K562 (cell line): Measurements from ENCODE around the gene OPRL1. TPM values are rescaled to one million over a fixed set of nuclear protein-coding genes. Genes with fewer than 3 reads are reported as not detected.

Experiments used
- ARID2 ChIP-seq: fragments of 450-650 bp; IDR thresholded peaks from 2 replicates; pipeline ENCODE4 v1.6.1; 2017; ENCODE audit warnings: antibody characterized with exemption, mild to moderate bottlenecking
- CC2D1A ChIP-seq: fragments of 450-650 bp; IDR thresholded peaks from 2 replicates; pipeline ENCODE4 v1.6.1; 2017; ENCODE audit warnings: mild to moderate bottlenecking
- CTCF ChIP-seq, 3 experiments: IDR thresholded peaks in 2 of 3; conservative IDR thresholded peaks in 1 of 3; 2 replicates each; pipeline ENCODE4 v1.5.1; 2011 to 2012; ENCODE audit warnings: low read length in 3 of 3, mild to moderate bottlenecking in 3 of 3, control low read depth in 2 of 3, improper control_type of control experiment in 1 of 3, inconsistent platforms in 1 of 3, low read depth in 1 of 3, mixed read lengths in 1 of 3, moderate library complexity in 1 of 3; ENCODE audit not compliant: insufficient read depth in 2 of 3
- E2F6 ChIP-seq, 2 experiments: IDR thresholded peaks; 2 replicates each; pipeline ENCODE4 v1.6.1; 2011; ENCODE audit warnings: borderline replicate concordance in 1 of 2, control low read depth in 1 of 2, low read depth in 1 of 2, low read length in 1 of 2, mild to moderate bottlenecking in 1 of 2, mixed read lengths in 1 of 2, moderate library complexity in 1 of 2; ENCODE audit not compliant: insufficient read depth in 1 of 2, insufficient read length in 1 of 2, poor library complexity in 1 of 2, severe bottlenecking in 1 of 2; ENCODE audit errors: extremely low read depth in 1 of 2
- EP400 ChIP-seq: fragments of 450-650 bp; IDR thresholded peaks from 2 replicates; pipeline ENCODE4 v1.6.1; 2017; ENCODE audit warnings: antibody characterized with exemption, mild to moderate bottlenecking, moderate library complexity
- FOXP4 ChIP-seq: sonication (generic); formaldehyde crosslinking; IDR thresholded peaks from 2 replicates; pipeline ENCODE4 v1.8.0; 2022; ENCODE audit warnings: mild to moderate bottlenecking, missing genetic modification reagents, borderline replicate concordance
- MAZ ChIP-seq, 2 experiments: fragments of 450-650 bp in 1 of 2; sonication (generic) in 1 of 2; formaldehyde crosslinking; IDR thresholded peaks in 1 of 2; conservative IDR thresholded peaks in 1 of 2; 2 replicates each; pipeline versions ENCODE4 v1.4.0 to v1.5.0; 2020; ENCODE audit warnings: mild to moderate bottlenecking in 1 of 2, missing genetic modification reagents in 1 of 2
- MTA3 ChIP-seq: fragments of 450-650 bp; formaldehyde crosslinking; IDR thresholded peaks from 2 replicates; pipeline ENCODE4 v1.6.1; 2017; ENCODE audit warnings: mild to moderate bottlenecking, borderline replicate concordance
- PHF8 ChIP-seq: fragments of 200-600 bp; sonication (generic); IDR thresholded peaks from 2 replicates; pipeline ENCODE4 v1.6.1; 2012; ENCODE audit warnings: mixed run types, mild to moderate bottlenecking, inconsistent platforms, low read length, moderate library complexity, borderline replicate concordance
- RAD51 ChIP-seq: fragments of 450-650 bp; IDR thresholded peaks from 2 replicates; pipeline ENCODE4 v1.7.1; 2016; ENCODE audit warnings: low read depth, mild to moderate bottlenecking, borderline replicate concordance
- RBM25 ChIP-seq: fragments of 200-400 bp; formaldehyde crosslinking; IDR thresholded peaks from 2 replicates; pipeline ENCODE4 v1.6.1; 2018; ENCODE audit warnings: low read length, low read depth, moderate library complexity; ENCODE audit not compliant: severe bottlenecking
- SLC30A9 ChIP-seq: fragments of 250-450 bp; sonication (Bioruptor Pico); IDR thresholded peaks from 2 replicates; pipeline ENCODE4 v1.8.0; 2022; ENCODE audit warnings: mild to moderate bottlenecking, moderate library complexity
- STAG1 ChIP-seq: sonication (generic); formaldehyde crosslinking; IDR thresholded peaks from 2 replicates; pipeline ENCODE4 v1.5.0; 2020; ENCODE audit warnings: missing genetic modification reagents, borderline replicate concordance
- ZNF12 ChIP-seq: sonication (generic); formaldehyde crosslinking; IDR thresholded peaks from 2 replicates; pipeline ENCODE4 v1.4.0; 2020; ENCODE audit warnings: mild to moderate bottlenecking, missing genetic modification reagents
- ZNF668 ChIP-seq: fragments of 250-450 bp; sonication (Bioruptor Pico); IDR thresholded peaks from 2 replicates; pipeline ENCODE4 v1.8.0; 2022; ENCODE audit warnings: mild to moderate bottlenecking, inconsistent platforms
- polyA plus RNA-seq, 8 experiments: library from polyadenylated mRNA; depleted of rRNA in 4 of 8; stranded (reverse) in 5 of 8; unstranded in 3 of 8; fragments of >200 nt; fragmentation: Nextera tagmentation in 2 of 8; fragmentation: Illumina TruSeq in 1 of 8; extraction: Ambion mirVana in 2 of 8; extraction: Trizol in 1 of 8; gene quantifications; 2 replicates each; pipeline versions ENCODE4 v1.2.1 to v1.2.3, GENCODE V29; 2011 to 2014; ENCODE audit warnings: inconsistent platforms in 1 of 8, missing spikeins in 1 of 8
- total RNA-seq, 7 experiments: library from RNA; depleted of rRNA in 6 of 7; stranded (reverse); fragments of >200 nt in 6 of 7; fragmentation: Illumina TruSeq in 2 of 7; extraction: Trizol in 2 of 7; gene quantifications; 2 replicates each; pipeline versions ENCODE4 v1.2.1 to v1.2.3, GENCODE V29; 2011 to 2021; ENCODE audit warnings: low replicate concordance in 1 of 7
- TF ChIP-seq, protein P1 (sequence below): IDR thresholded peaks from 2 replicates; pipeline ENCODE4 v1.6.1; 2016; ENCODE audit warnings: missing genetic modification characterization, missing compliant biosample characterization
- TF ChIP-seq, protein P2 (sequence below): fragments of 450-650 bp; conservative IDR thresholded peaks from 2 replicates; pipeline ENCODE4 v1.6.1; 2016; ENCODE audit warnings: missing genetic modification characterization, low read depth, mild to moderate bottlenecking, control low read depth, missing compliant biosample characterization

Gene OPRL1
- total and polyA plus RNA-seq, 9 of the 15 experiments (the other 6 are each of a cell fraction or from before 2014, with no cell fraction given), result 0.06 to 0.33 (median 0.11) TPM; not detected in 2

- TF ChIP-seq CTCF (IDR thresholded peaks at IDR 0.05 in 2 of 3, conservative IDR thresholded peaks at IDR 0.05 in 1 of 3; ENCODE audit: insufficient read depth in 2 of 3, low read depth in 1 of 3, low read length in 3 of 3) (peak; percentile 63 to 97 (median 86)), ARID2 (0 out of 2 replicates have a peak, but pooled peaks have one; percentile 43), ZNF668 (no peak), FOXP4 (0 out of 2 replicates have a peak, but pooled peaks have one; percentile 52), EP400 (peak; percentile 15; the same call in 1 of the 2 replicates), MTA3 (peak; percentile 88; the same call in 1 of the 2 replicates), PHF8 (peak; percentile 65; the same call in 1 of the 2 replicates), ZNF12 (0 out of 2 replicates have a peak, but pooled peaks have one; percentile 3), MAZ (CRISPR knock-in tag; conservative IDR thresholded peaks at IDR 0.05 in 1 of 2, IDR thresholded peaks at IDR 0.05 in 1 of 2) (peak; percentile 67 to 75), SLC30A9 (CRISPR knock-in tag) (no peak), RBM25 (no peak), CC2D1A (no peak), E2F6 (IDR thresholded peaks at IDR 0.05; ENCODE audit: borderline replicate concordance in 1 of 2, extremely low read depth in 1 of 2, insufficient read depth in 1 of 2, insufficient read length in 1 of 2, low read depth in 1 of 2, low read length in 1 of 2, poor library complexity in 1 of 2, severe bottlenecking in 1 of 2) (peak; percentile 85 to 96), RAD51 (no peak), STAG1 (CRISPR knock-in tag) (peak; percentile 46; the same call in 1 of the 2 replicates)
- TF ChIP-seq, protein P1, sequence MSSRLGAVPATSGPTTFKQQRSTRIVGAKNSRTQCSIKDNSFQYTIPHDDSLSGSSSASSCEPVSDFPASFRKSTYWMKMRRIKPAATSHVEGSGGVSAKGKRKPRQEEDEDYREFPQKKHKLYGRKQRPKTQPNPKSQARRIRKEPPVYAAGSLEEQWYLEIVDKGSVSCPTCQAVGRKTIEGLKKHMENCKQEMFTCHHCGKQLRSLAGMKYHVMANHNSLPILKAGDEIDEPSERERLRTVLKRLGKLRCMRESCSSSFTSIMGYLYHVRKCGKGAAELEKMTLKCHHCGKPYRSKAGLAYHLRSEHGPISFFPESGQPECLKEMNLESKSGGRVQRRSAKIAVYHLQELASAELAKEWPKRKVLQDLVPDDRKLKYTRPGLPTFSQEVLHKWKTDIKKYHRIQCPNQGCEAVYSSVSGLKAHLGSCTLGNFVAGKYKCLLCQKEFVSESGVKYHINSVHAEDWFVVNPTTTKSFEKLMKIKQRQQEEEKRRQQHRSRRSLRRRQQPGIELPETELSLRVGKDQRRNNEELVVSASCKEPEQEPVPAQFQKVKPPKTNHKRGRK (tag), result no peak
- TF ChIP-seq, protein P2, sequence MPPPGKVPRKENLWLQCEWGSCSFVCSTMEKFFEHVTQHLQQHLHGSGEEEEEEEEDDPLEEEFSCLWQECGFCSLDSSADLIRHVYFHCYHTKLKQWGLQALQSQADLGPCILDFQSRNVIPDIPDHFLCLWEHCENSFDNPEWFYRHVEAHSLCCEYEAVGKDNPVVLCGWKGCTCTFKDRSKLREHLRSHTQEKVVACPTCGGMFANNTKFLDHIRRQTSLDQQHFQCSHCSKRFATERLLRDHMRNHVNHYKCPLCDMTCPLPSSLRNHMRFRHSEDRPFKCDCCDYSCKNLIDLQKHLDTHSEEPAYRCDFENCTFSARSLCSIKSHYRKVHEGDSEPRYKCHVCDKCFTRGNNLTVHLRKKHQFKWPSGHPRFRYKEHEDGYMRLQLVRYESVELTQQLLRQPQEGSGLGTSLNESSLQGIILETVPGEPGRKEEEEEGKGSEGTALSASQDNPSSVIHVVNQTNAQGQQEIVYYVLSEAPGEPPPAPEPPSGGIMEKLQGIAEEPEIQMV (tag), result no peak
Measured at GRCh38 chr20:64038565-64039292, 41.2 kb upstream of the OPRL1 start (continued).
